Lower leg skin (tissue), 3 donors: ENCODE data around the gene TBKBP1.

Experiments used
- POLR2A ChIP-seq, 2 donors: fragments of 450-650 bp; IDR thresholded peaks; one replicate each; pipeline ENCODE4 v1.6.1; 2016 to 2017; ENCODE audit warnings: antibody characterized with exemption in 2 of 2, mild to moderate bottlenecking in 1 of 2, moderate library complexity in 1 of 2
- TF ChIP-seq, protein P1 (sequence below), 3 donors: fragments of 450-650 bp; IDR thresholded peaks; one replicate each; pipeline ENCODE4 v1.5.1; 2016; ENCODE audit warnings: antibody characterized with exemption in 3 of 3, mild to moderate bottlenecking in 3 of 3, moderate library complexity in 2 of 3

DNA sequence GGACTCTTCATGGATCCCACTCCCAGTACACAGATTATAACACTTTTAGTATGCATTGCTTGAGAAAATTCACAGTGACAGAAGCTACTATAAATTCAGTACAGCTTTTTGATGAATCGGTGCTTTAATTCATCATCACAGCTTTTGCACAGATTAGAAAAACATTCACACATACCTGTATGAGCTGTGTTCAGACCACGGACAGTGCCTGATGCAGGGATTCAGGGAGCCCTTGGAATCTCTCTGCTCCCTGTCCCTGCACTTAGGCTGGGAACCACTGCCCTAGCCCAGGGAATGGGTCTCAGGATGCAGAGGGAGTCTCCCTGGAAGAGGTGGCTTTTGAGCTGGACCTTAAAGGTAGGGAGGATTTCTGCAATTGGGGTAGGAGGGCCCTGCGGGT is 13.9 kb downstream of the TBKBP1 start:
- TF ChIP-seq, protein P1, sequence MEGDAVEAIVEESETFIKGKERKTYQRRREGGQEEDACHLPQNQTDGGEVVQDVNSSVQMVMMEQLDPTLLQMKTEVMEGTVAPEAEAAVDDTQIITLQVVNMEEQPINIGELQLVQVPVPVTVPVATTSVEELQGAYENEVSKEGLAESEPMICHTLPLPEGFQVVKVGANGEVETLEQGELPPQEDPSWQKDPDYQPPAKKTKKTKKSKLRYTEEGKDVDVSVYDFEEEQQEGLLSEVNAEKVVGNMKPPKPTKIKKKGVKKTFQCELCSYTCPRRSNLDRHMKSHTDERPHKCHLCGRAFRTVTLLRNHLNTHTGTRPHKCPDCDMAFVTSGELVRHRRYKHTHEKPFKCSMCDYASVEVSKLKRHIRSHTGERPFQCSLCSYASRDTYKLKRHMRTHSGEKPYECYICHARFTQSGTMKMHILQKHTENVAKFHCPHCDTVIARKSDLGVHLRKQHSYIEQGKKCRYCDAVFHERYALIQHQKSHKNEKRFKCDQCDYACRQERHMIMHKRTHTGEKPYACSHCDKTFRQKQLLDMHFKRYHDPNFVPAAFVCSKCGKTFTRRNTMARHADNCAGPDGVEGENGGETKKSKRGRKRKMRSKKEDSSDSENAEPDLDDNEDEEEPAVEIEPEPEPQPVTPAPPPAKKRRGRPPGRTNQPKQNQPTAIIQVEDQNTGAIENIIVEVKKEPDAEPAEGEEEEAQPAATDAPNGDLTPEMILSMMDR (IDR thresholded peaks at IDR 0.05) = no peak
- no peak for TF ChIP-seq POLR2A (IDR thresholded peaks at IDR 0.05)
